ENCODE measurements around the gene PIK3R1. TPM values are rescaled to one million over a fixed set of nuclear protein-coding genes. Genes with fewer than 3 reads are reported as not detected.

The PIK3R1 gene
- total and polyA plus RNA-seq, 4 donors: 6.8 to 222 (median 74.9) TPM

DNA sequence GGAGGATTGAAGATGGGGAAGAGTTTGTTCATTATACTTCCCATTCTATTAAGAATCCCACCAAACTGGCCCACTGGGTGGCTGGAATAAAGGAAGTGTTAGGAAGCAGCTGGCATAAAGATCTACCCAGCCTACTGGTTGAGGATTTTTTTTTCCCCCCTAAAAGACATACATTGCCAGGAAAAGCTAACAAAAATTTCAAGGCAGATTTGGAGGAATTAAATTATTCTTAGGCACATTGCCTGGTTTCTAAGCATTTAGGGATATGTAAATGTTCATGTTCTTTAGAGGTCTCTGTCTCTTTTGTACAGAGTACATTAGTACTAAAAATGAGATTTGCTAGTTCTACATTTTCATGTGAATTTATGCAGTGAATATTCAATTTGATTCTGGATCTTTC lies 8.3 kb downstream of the PIK3R1 start:
- ATAC-seq (ENCODE audit: insufficient read depth, low FRiP score) (no peak), DNase-seq (no peak)
- no peak overlapping the region for H3K4me3 ChIP-seq
- H3K36me3 ChIP-seq (ENCODE audit: control insufficient read depth in 4 of 4, insufficient read depth in 4 of 4, low read length in 4 of 4): peaks cover 6 to 27% (median 11%) of the 10 kb centered on the region in 4 donors
- peak overlapping the region in 1 of 2 donors; percentile 72 for H3K27ac ChIP-seq (ENCODE audit: low read depth in 1 of 2, low read length in 1 of 2)
- TF ChIP-seq, protein P1, sequence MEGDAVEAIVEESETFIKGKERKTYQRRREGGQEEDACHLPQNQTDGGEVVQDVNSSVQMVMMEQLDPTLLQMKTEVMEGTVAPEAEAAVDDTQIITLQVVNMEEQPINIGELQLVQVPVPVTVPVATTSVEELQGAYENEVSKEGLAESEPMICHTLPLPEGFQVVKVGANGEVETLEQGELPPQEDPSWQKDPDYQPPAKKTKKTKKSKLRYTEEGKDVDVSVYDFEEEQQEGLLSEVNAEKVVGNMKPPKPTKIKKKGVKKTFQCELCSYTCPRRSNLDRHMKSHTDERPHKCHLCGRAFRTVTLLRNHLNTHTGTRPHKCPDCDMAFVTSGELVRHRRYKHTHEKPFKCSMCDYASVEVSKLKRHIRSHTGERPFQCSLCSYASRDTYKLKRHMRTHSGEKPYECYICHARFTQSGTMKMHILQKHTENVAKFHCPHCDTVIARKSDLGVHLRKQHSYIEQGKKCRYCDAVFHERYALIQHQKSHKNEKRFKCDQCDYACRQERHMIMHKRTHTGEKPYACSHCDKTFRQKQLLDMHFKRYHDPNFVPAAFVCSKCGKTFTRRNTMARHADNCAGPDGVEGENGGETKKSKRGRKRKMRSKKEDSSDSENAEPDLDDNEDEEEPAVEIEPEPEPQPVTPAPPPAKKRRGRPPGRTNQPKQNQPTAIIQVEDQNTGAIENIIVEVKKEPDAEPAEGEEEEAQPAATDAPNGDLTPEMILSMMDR (IDR thresholded peaks at IDR 0.05; ENCODE audit: control extremely low read depth, extremely low read depth): no peak
- no peaks in the 10 kb centered on the region for H3K27me3 ChIP-seq (ENCODE audit: control insufficient read depth in 3 of 3, insufficient read depth in 3 of 3, low read length in 2 of 3)
- no peaks in the 10 kb centered on the region for H3K9me3 ChIP-seq (ENCODE audit: control insufficient read depth in 4 of 4, insufficient read depth in 3 of 4, low read length in 3 of 4)
- no peak overlapping the region for H3K9ac ChIP-seq (ENCODE audit: insufficient read depth in 1 of 2, low read length in 2 of 2)
- H3K4me1 ChIP-seq (ENCODE audit: control insufficient read depth in 5 of 5, insufficient read depth in 5 of 5, low read length in 5 of 5): peaks cover 18 to 36% (median 28%) of the 10 kb centered on the region in 5 donors

DNA sequence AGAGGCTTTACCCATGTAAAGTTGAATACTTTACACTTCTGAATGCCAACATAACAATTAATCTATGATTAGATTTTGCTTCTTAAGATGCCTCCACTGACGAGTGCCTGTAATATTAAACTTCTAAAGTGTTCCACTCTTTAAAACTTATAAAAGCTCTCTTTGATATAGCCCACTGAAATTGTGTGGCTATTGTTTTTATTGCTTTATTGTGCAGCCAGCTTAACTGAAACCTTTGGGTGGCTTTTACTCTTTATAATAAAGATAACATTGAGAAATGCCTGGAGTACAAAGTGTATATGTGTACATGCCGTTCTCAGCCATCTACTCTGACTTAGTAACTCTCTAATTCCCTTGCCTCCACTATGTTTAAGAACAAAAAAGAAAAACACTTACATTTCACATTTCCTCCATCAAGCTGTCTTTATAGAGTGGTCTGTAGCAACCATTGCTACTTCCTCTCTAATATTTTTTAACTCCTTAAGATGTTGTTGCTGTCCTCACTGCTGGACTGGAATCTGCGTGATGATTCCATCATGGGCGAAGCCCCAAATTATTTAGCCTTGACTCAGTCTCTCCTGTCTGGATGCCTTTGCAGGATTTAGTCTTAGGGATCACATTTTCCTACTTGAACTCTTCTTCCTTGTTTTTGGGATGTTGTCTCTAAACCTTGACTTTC lies 9.1 kb downstream of the PIK3R1 start:
- no peak for ATAC-seq (ENCODE audit: insufficient read depth, low FRiP score)

DNA sequence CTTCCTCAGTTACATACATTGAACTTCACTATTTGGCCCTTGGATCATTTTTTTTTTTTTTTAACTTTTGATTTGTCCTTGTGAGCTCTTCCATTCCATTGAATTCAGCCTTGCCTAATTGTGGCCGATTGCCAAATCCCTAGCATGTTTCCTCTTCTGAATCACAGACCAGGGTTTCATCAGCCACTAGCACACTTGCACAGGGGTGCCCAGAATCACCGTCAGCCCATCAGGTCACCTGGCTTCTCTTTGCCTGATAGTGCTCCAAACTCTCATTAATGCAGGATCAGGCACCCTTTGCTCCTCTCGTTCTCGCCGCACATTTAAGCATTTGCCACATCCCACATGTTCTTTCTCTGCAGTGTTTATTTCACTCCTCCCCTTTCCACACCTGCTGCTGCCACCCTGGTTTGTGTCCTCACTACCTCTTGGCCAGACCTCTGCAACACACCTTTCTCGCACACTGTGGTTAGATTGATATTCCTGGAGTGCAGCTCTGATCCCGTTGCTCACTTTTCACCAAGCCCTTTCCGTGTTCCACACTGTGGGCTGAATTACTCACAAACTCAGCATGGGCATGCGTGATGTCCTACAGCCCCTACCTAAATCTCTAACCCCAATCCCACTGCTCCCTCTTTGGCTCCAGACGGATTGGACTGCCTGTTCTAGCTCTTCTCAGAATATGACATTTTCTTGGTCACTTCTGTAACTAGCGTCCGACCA lies 9.8 kb downstream of the PIK3R1 start:
- peak overlapping the region; percentile 37 to 59 for H3K27ac ChIP-seq (ENCODE audit: low read depth in 1 of 2, low read length in 1 of 2)
- H3K4me1 ChIP-seq (ENCODE audit: control insufficient read depth in 5 of 5, insufficient read depth in 5 of 5, low read length in 5 of 5): peaks cover 14 to 46% (median 33%) of the 10 kb centered on the region in 5 donors
- no peaks in the 10 kb centered on the region for H3K9me3 ChIP-seq (ENCODE audit: control insufficient read depth in 4 of 4, insufficient read depth in 3 of 4, low read length in 3 of 4)
- WGBS, 2 donors: 64 to 71% methylated on average over 12 of the region's 12 CpGs
- ATAC-seq (ENCODE audit: insufficient read depth, low FRiP score): no peak
- H3K36me3 ChIP-seq (ENCODE audit: control insufficient read depth in 4 of 4, insufficient read depth in 4 of 4, low read length in 4 of 4): peaks cover 7 to 31% (median 13%) of the 10 kb centered on the region in 4 donors
- TF ChIP-seq, protein P1 (IDR thresholded peaks at IDR 0.05; ENCODE audit: control extremely low read depth, extremely low read depth): no peak
- H3K4me3 ChIP-seq: no peak overlapping the region
- no peaks in the 10 kb centered on the region for H3K27me3 ChIP-seq (ENCODE audit: control insufficient read depth in 3 of 3, insufficient read depth in 3 of 3, low read length in 2 of 3)
- peak; percentile 38 to 68 (median 55) for DNase-seq
- H3K9ac ChIP-seq (ENCODE audit: insufficient read depth in 1 of 2, low read length in 2 of 2): no peak overlapping the region

More for the DNA sequence above, 9.1 kb downstream of the PIK3R1 start:
- Histone ChIP-seq H3K9ac (ENCODE audit: insufficient read depth in 1 of 2, low read length in 2 of 2) (no peak overlapping the region), H3K4me3 (no peak overlapping the region), H3K9me3 (ENCODE audit: control insufficient read depth in 4 of 4, insufficient read depth in 3 of 4, low read length in 3 of 4) (no peaks in the 10 kb centered on the region), H3K4me1 (ENCODE audit: control insufficient read depth in 5 of 5, insufficient read depth in 5 of 5, low read length in 5 of 5) (peaks cover 16 to 40% (median 31%) of the 10 kb centered on the region in 5 donors), H3K27ac (ENCODE audit: low read depth in 1 of 2, low read length in 1 of 2) (peak overlapping the region in 1 of 2 donors; percentile 59), H3K27me3 (ENCODE audit: control insufficient read depth in 3 of 3, insufficient read depth in 3 of 3, low read length in 2 of 3) (no peaks in the 10 kb centered on the region), H3K36me3 (ENCODE audit: control insufficient read depth in 4 of 4, insufficient read depth in 4 of 4, low read length in 4 of 4) (peaks cover 7 to 27% (median 11%) of the 10 kb centered on the region in 4 donors)
- 50 to 52% methylated on average over 4 of the region's 4 CpGs for WGBS, 2 donors
- TF ChIP-seq, protein P1 (IDR thresholded peaks at IDR 0.05; ENCODE audit: control extremely low read depth, extremely low read depth): no peak
- no peak for DNase-seq

All from lung (tissue), 12 donors.